Measurements from ENCODE around the gene TMEM54.

TMEM54 gene

GRCh38 chr1:32892368-32893197 lies 8.6 kb downstream of the TMEM54 start:
- H3K4me3 ChIP-seq (ENCODE audit: low read depth, low read length) = no peak overlapping the region
- TF ChIP-seq MAX (IDR thresholded peaks at IDR 0.05; ENCODE audit: low read depth, low read length) = no peak
- no peak for TF ChIP-seq CTCF (IDR thresholded peaks at IDR 0.05; ENCODE audit: low read depth, low read length)
- TF ChIP-seq POLR2A (IDR thresholded peaks at IDR 0.05; ENCODE audit: extremely low read depth, insufficient read length) = no peak
- TF ChIP-seq MYC (IDR thresholded peaks at IDR 0.05; ENCODE audit: low read depth, low read length) = no peak
- no peak for DNase-seq (ENCODE audit: low read depth)

GRCh38 chr1:32891630-32892029 lies 9.6 kb downstream of the TMEM54 start:
- DNase-seq (ENCODE audit: low read depth) = no peak
- no peak for TF ChIP-seq MYC (IDR thresholded peaks at IDR 0.05; ENCODE audit: low read depth, low read length)
- no peak for TF ChIP-seq MAX (IDR thresholded peaks at IDR 0.05; ENCODE audit: low read depth, low read length)
- no peak for TF ChIP-seq CTCF (IDR thresholded peaks at IDR 0.05; ENCODE audit: low read depth, low read length)
- TF ChIP-seq POLR2A (IDR thresholded peaks at IDR 0.05; ENCODE audit: extremely low read depth, insufficient read length) = no peak
- H3K4me3 ChIP-seq (ENCODE audit: low read depth, low read length) = no peak overlapping the region

GRCh38 chr1:32891241-32891570 lies 10.0 kb downstream of the TMEM54 start:
- TF ChIP-seq MYC (IDR thresholded peaks at IDR 0.05; ENCODE audit: low read depth, low read length) = no peak
- no peak for DNase-seq (ENCODE audit: low read depth)
- H3K4me3 ChIP-seq (ENCODE audit: low read depth, low read length) = no peak overlapping the region

GRCh38 chr1:32890516-32891240 lies 10.5 kb downstream of the TMEM54 start:
- no peak overlapping the region for H3K4me3 ChIP-seq (ENCODE audit: low read depth, low read length)
- DNase-seq (ENCODE audit: low read depth) = no peak
- TF ChIP-seq MYC (IDR thresholded peaks at IDR 0.05; ENCODE audit: low read depth, low read length) (no peak), MAX (IDR thresholded peaks at IDR 0.05; ENCODE audit: low read depth, low read length) (no peak), POLR2A (IDR thresholded peaks at IDR 0.05; ENCODE audit: extremely low read depth, insufficient read length) (no peak), CTCF (IDR thresholded peaks at IDR 0.05; ENCODE audit: low read depth, low read length) (no peak)

GRCh38 chr1:32889731-32890278 lies 11.4 kb downstream of the TMEM54 start:
- TF ChIP-seq POLR2A (IDR thresholded peaks at IDR 0.05; ENCODE audit: extremely low read depth, insufficient read length) (no peak), CTCF (IDR thresholded peaks at IDR 0.05; ENCODE audit: low read depth, low read length) (no peak), MYC (IDR thresholded peaks at IDR 0.05; ENCODE audit: low read depth, low read length) (no peak), MAX (IDR thresholded peaks at IDR 0.05; ENCODE audit: low read depth, low read length) (no peak)
- H3K4me3 ChIP-seq (ENCODE audit: low read depth, low read length) = no peak overlapping the region
- DNase-seq (ENCODE audit: low read depth) = no peak

Data from NB4 (cell line).